GM12878 (cell line): ENCODE measurements around the gene ATP4B. TPM values are rescaled to one million over a fixed set of nuclear protein-coding genes. Genes with fewer than 3 reads are reported as not detected.

ENCODE experiments used
- ATAC-seq: fragments of 200-7000 bp; cut with Tn5 transposase; 3 replicates; pipeline ENCODE4 v1.9.1; 2020; ENCODE audit warnings: mild to moderate bottlenecking, moderate library complexity
- BruUV-seq: library from RNA; stranded (reverse); fragments of 400-500 nt; replicated peaks from 2 replicates; lab custom pipeline; 2021; lab: Mats Ljungman, UMichigan
- CTCF ChIA-PET: fragments of 300-600 bp; sonication (Branson Sonifier 250); formaldehyde crosslinking; extraction: SDS; loops from one replicate; lab custom pipeline; 2021; ENCODE audit warnings: inconsistent platforms; lab: Yijun Ruan, JAX
- POLR2A ChIA-PET: fragments of 350-600 bp; formaldehyde crosslinking; extraction: SDS; loops from one replicate; lab custom pipeline; 2021; ENCODE audit warnings: inconsistent platforms; lab: Charles Lee
- RAD21 ChIA-PET: fragments of 300-600 bp; sonication (Branson Sonifier 250); formaldehyde crosslinking; loops from one replicate; lab custom pipeline; 2023; ENCODE audit warnings: antibody characterized with exemption; ENCODE audit not compliant: unreplicated experiment; lab: Charles Lee
- SMC1A ChIA-PET: fragments of 300-600 bp; sonication (Branson Sonifier 250); formaldehyde crosslinking; loops from one replicate; lab custom pipeline; 2023; ENCODE audit not compliant: unreplicated experiment, uncharacterized antibody; lab: Charles Lee
- DNase-seq: peaks from one replicate; pipeline ENCODE4 v3.0.0-alpha.2; 2011; ENCODE audit warnings: low read depth, low spot score
- FAIRE-seq: peaks from 3 replicates; lab custom pipeline; 2011; peaks lifted over from hg19 to GRCh38; lab: Jason Lieb, UNC
- H2AFZ ChIP-seq: 2 replicates; pipeline ENCODE4 v1.6.0; 2011; ENCODE audit warnings: low read depth, low read length, control low read depth; ENCODE audit not compliant: control insufficient read depth
- H3K27ac ChIP-seq: 2 replicates; pipeline ENCODE4 v1.5.1; 2011; ENCODE audit warnings: control low read depth; ENCODE audit not compliant: control insufficient read depth, insufficient read depth
- H3K27me3 ChIP-seq, 2 experiments: replicated peaks in 1 of 2; 2 replicates each; pipeline versions ENCODE4 v1.6.0 to v1.6.1; 2011; ENCODE audit warnings: low read length in 1 of 2; ENCODE audit not compliant: control insufficient read depth in 2 of 2, insufficient read depth in 2 of 2
- H3K36me3 ChIP-seq, 2 experiments: 2 replicates each; pipeline ENCODE4 v1.5.1; 2011; ENCODE audit warnings: low read length in 1 of 2; ENCODE audit not compliant: control insufficient read depth in 2 of 2, insufficient read depth in 2 of 2
- H3K4me1 ChIP-seq: 2 replicates; pipeline ENCODE4 v1.6.1; 2011; ENCODE audit warnings: mild to moderate bottlenecking, low read length, moderate library complexity, mixed read lengths; ENCODE audit not compliant: control insufficient read depth, insufficient read depth
- H3K4me2 ChIP-seq: 2 replicates; pipeline ENCODE4 v1.6.0; 2011; ENCODE audit warnings: control low read depth; ENCODE audit not compliant: control insufficient read depth, insufficient read depth
- H3K4me3 ChIP-seq: fragments of 200-600 bp; sonication (generic); 2 replicates; pipeline ENCODE4 v1.5.1; 2016
- H3K79me2 ChIP-seq: 2 replicates; pipeline ENCODE4 v1.6.0; 2011; ENCODE audit warnings: low read length; ENCODE audit not compliant: control insufficient read depth, insufficient read depth
- H3K9ac ChIP-seq: 2 replicates; pipeline ENCODE4 v1.8.0; 2011; ENCODE audit warnings: low read length, control low read depth, mixed read lengths; ENCODE audit not compliant: control insufficient read depth, insufficient read depth
- H3K9me3 ChIP-seq: replicated peaks from 3 replicates; pipeline ENCODE4 v1.5.1; 2011; ENCODE audit warnings: mild to moderate bottlenecking, low read length; ENCODE audit not compliant: control insufficient read depth, insufficient read depth
- H4K20me1 ChIP-seq: 2 replicates; pipeline ENCODE4 v1.6.0; 2011; ENCODE audit not compliant: control insufficient read depth, insufficient read depth
- BRCA1 ChIP-seq: IDR thresholded peaks from 2 replicates; pipeline ENCODE4 v1.6.1; 2011; ENCODE audit warnings: low read depth, low read length, improper control_type of control experiment
- CBFB ChIP-seq: IDR thresholded peaks from 2 replicates; pipeline ENCODE4 v1.6.1; 2016; ENCODE audit warnings: antibody characterized with exemption, low read depth
- EZH2 ChIP-seq: IDR thresholded peaks from 2 replicates; pipeline ENCODE4 v1.6.1; 2012; ENCODE audit warnings: low read depth, mild to moderate bottlenecking, control low read depth, inconsistent platforms, low read length, borderline replicate concordance; ENCODE audit not compliant: control insufficient read depth
- IKZF1 ChIP-seq: fragments of 450-650 bp; conservative IDR thresholded peaks from 2 replicates; pipeline ENCODE4 v1.6.1; 2017; ENCODE audit warnings: antibody characterized with exemption, mild to moderate bottlenecking
- KAT2A ChIP-seq: conservative IDR thresholded peaks from 2 replicates; pipeline ENCODE4 v1.6.1; 2011; ENCODE audit warnings: low read depth, low read length; ENCODE audit not compliant: control insufficient read depth
- KLF5 ChIP-seq: fragments of 450-650 bp; IDR thresholded peaks from 2 replicates; pipeline ENCODE4 v1.6.1; 2014; ENCODE audit warnings: mild to moderate bottlenecking; ENCODE audit not compliant: partially characterized antibody
- MYC ChIP-seq: IDR thresholded peaks from 2 replicates; pipeline ENCODE4 v1.6.1; 2011; ENCODE audit warnings: mild to moderate bottlenecking, low read length, moderate library complexity, inconsistent platforms; ENCODE audit not compliant: insufficient read depth, insufficient replicate concordance, insufficient read length, severe bottlenecking
- RAD51 ChIP-seq: fragments of 450-650 bp; IDR thresholded peaks from 2 replicates; pipeline ENCODE4 v1.6.1; 2016; ENCODE audit warnings: moderate library complexity, mild to moderate bottlenecking, inconsistent platforms
- SMARCA5 ChIP-seq: fragments of 450-650 bp; IDR thresholded peaks from 2 replicates; pipeline ENCODE4 v1.6.1; 2017; ENCODE audit warnings: mild to moderate bottlenecking
- YBX1 ChIP-seq: fragments of 450-650 bp; IDR thresholded peaks from 2 replicates; pipeline ENCODE4 v1.6.1; 2016; ENCODE audit warnings: antibody characterized with exemption
- WGBS: methylation state at CpG from one replicate; pipeline ENCODE4 v1.1.6; 2016; ENCODE audit warnings: low lambda C conversion rate; ENCODE audit not compliant: insufficient replicate concordance, insufficient coverage; ENCODE audit errors: missing lambda C conversion rate; 5-methylcytosine and 5-hydroxymethylcytosine counted together
- in situ Hi-C: fragments of 300-500 bp; cut with MboI; formaldehyde crosslinking; loops from 9 replicates; pipeline ENCODE4 v1.14.3; 2018; ENCODE audit warnings: mixed read lengths
- intact Hi-C: fragments of 100-400 bp; cut with micrococcal nuclease; formaldehyde crosslinking; loops from one replicate; pipeline ENCODE4 v1.14.2; 2022; ENCODE audit not compliant: unreplicated experiment
- polyA plus RNA-seq, 11 experiments: library from polyadenylated mRNA; depleted of rRNA in 4 of 11; unstranded in 6 of 11; stranded (reverse) in 5 of 11; fragments of >200 nt; fragmentation: Nextera tagmentation in 4 of 11; fragmentation: Illumina TruSeq in 1 of 11; extraction: Ambion mirVana in 4 of 11; extraction: Trizol in 1 of 11; gene quantifications; 1 replicate in 1 of 11; 2 replicates in 10 of 11; pipeline versions ENCODE4 v1.2.1 to v1.2.3, GENCODE V29; 2011 to 2016; ENCODE audit warnings: inconsistent platforms in 2 of 11, missing spikeins in 2 of 11, low read depth in 1 of 11
- total RNA-seq, 4 experiments: library from RNA; depleted of rRNA in 3 of 4; stranded (reverse); fragments of >200 nt in 3 of 4; fragmentation: Illumina TruSeq in 1 of 4; extraction: Trizol in 1 of 4; gene quantifications; 2 replicates each; pipeline versions ENCODE4 v1.2.1 to v1.2.3, GENCODE V29; 2013 to 2021

ATP4B gene
- total and polyA plus RNA-seq, 10 of the 15 experiments (the other 5 are each of a cell fraction or from before 2014, with no cell fraction given) = 0.05 to 0.33 (median 0.20) TPM; not detected in 4

DNA sequence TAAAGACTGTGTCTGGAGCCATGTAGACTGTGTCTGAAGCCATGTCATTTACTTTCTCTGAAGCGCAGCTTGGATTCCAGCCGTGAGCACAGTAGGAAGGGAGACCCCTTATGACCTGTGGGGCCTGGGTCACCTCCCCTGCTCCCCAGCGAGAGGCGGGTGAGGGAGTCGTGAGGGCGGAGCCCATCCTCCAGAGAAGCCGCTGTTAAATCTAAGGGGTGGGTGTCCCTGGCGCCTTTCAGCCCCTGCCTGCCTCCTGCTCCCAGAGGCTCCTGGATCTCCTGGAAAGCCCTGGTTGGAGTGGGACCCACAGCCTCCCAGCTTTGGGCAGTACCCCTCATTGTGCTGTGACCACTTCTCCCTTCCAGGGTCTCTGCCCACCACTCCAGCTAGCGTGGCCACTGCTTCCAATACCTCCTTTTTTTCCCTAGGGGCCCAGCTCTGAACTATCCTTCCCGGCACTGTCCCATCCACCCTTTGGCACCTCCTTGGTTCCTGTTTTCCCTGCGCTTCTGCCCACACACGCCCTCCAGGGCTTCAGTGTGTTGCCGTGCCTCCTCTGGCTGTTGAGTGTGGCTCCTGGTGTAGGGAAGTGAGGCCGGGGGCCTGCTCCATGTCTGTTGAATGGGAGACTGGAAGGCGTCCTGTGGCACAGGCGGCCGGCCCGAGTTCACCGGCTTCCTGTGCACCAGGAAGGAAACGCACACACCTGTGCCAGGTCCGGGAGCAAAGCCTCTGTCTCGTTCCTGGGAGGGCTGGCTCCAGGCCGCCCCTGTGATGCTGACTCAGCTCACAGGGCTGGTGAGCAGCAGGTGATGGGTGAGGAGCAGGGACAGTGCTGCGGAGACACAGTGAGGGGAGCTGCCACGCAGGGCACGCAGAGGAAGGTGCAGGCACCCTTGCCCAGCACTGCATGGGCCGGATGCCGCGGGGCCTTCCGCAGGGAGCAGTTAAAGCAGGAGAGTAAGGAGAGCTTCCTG lies 29.4 kb downstream of the ATP4B start:
- no peak for TF ChIP-seq RAD51
- no peak for TF ChIP-seq KLF5
- no peak for TF ChIP-seq IKZF1
- intact Hi-C loops (no loop called here), in situ Hi-C loops (no loop called here)
- H3K4me2 ChIP-seq = no peak overlapping the region
- CTCF ChIA-PET = no interaction called here
- no peak overlapping the region for H3K9ac ChIP-seq
- no TSS peak for BruUV-seq
- H3K9me3 ChIP-seq = no peaks in the 10 kb centered on the region
- H3K27ac ChIP-seq = no peak overlapping the region
- H3K36me3 ChIP-seq = peaks cover 15 to 40% of the 10 kb centered on the region in 2 experiments
- H3K27me3 ChIP-seq = no peaks in the 10 kb centered on the region
- 90% methylated on average over 30 of the region's 30 CpGs for WGBS
- no peak overlapping the region for H3K4me3 ChIP-seq
- no peak for FAIRE-seq
- no peaks in the 10 kb centered on the region for H3K4me1 ChIP-seq
- POLR2A ChIA-PET = no interaction called here
- DNase-seq = no peak
- H3K79me2 ChIP-seq = no peaks in the 10 kb centered on the region; the same call in none of the 2 replicates
- no peak for ATAC-seq
- no peak overlapping the region for H2AFZ ChIP-seq
- SMC1A ChIA-PET = no interaction called here
- H4K20me1 ChIP-seq = no peaks in the 10 kb centered on the region
- RAD21 ChIA-PET = no interaction called here

DNA sequence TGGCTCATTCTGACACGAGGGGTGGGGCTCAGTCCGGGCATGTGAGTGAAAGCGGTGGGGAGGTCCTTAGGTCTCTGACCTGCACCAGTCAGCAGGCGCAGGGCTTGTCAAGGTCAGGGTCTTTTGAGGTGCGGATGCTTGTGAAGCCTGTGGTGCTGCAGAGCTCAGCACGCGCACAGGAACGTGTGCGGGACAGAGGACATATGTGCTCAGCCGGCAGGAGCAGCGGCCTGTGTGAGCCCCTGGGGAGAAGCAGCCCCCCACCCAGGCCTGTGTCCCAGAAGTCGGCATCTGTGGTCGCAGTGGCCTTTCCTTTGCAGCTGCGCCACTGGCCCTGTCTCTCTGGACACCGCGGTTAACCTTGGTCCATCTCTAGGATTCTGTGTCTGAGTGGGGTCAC lies 30.9 kb downstream of the ATP4B start:
- ChIA-PET POLR2A (no interaction called here), RAD21 (no interaction called here), SMC1A (no interaction called here), CTCF (no interaction called here)
- WGBS = over 99% methylated on average over 14 of the region's 16 CpGs
- Histone ChIP-seq H2AFZ (no peak overlapping the region), H3K4me3 (no peak overlapping the region), H3K9me3 (no peaks in the 10 kb centered on the region), H3K27ac (no peak overlapping the region), H3K79me2 (no peaks in the 10 kb centered on the region; the same call in none of the 2 replicates), H3K4me1 (no peaks in the 10 kb centered on the region), H3K36me3 (peaks cover 11 to 39% of the 10 kb centered on the region in 2 experiments), H3K9ac (no peak overlapping the region), H3K27me3 (no peaks in the 10 kb centered on the region), H4K20me1 (no peaks in the 10 kb centered on the region), H3K4me2 (no peak overlapping the region)
- ATAC-seq (no peak), DNase-seq (no peak), FAIRE-seq (no peak)
- TF ChIP-seq MYC (no peak), YBX1 (no peak), EZH2 (no peak), BRCA1 (no peak), SMARCA5 (no peak), KAT2A (no peak), CBFB (no peak)
- intact Hi-C loops = no loop called here
- in situ Hi-C loops = no loop called here
- BruUV-seq = no TSS peak
